GM20431 (cell line): Measurements from ENCODE around the gene FAM89A.

Source experiments
- in situ Hi-C: fragments of 300-500 bp; cut with MseI, MboI; formaldehyde crosslinking; loops from one replicate; pipeline ENCODE4 v1.15.0; 2020; ENCODE audit warnings: low sequenced_read_pairs; ENCODE audit not compliant: unreplicated experiment

Gene FAM89A

DNA sequence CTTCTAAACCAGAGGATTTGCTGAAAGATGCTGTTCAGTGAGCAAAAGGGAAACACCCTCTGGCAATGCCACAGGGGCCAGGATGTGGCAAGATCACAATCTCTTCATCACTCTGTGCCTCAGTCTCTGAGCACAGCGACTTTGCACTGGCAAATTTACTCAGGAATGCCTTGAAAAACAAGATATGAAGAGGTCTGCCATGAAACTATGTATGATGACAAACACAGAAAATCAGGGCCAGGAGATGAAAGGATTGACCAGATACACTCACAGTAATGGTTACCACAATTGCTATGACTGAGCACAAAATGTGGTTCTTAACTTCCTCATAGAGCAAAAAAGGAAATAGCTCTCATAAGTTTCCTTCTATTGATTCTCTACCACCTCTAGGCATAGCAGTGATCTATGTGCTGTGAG lies 67.2 kb downstream of the FAM89A start:
- in situ Hi-C loops, result no loop called here

- in situ Hi-C loops, result no loop called here
Measured at GRCh38 chr1:230971771-230972170, 68.3 kb downstream of the FAM89A start.

DNA sequence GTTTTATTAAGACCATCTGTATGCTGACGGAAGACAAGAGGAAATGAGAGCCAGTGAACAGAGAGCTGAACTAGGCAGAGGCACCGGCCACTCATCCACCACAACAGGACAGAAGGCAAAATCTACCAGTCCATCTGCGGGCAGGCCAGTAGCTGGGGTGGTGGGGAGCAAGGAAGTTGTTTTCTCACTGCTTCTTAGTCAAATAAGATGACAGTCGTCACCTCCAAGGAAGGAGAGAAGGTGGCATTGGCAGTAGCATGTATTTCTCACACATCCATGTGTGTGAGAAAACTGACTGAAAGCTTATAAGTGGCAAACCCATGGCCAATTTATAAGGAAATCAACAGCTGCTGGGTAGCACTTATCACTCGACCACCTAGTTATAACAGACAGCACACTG lies 69.6 kb downstream of the FAM89A start:
- in situ Hi-C loops, result no loop called here
